DMS53 treated with DMSO at 0.1 percent for 48 hours (cell line): Measurements from ENCODE around the gene HMGCLL1.
A peak's percentile ranks its signal among the peaks of the same experiment; 100 is the strongest.

Experiments
- DNase-seq: peaks from one replicate; lab custom pipeline; 2025; ENCODE audit not compliant: unreplicated experiment; lab: John Stamatoyannopoulos, UW

Gene HMGCLL1

GRCh38 chr6:55578537-55579363 is at the start of gene HMGCLL1:
TSS of gene HMGCLL1 (minus strand) at chr6:55579192. CDS start at chr6:55579055, 137 bp downstream.
- peak; percentile 64 for DNase-seq

GRCh38 chr6:55621993-55622392 is 43.0 kb upstream of the HMGCLL1 start:
- no peak for DNase-seq

- no peak for DNase-seq
Measured at GRCh38 chr6:55621244-55621643, 42.3 kb upstream of the HMGCLL1 start.

GRCh38 chr6:55617272-55617671 is 38.3 kb upstream of the HMGCLL1 start:
- DNase-seq = peak; percentile 56

GRCh38 chr6:55604021-55604420 is 25.0 kb upstream of the HMGCLL1 start:
- no peak for DNase-seq

GRCh38 chr6:55601120-55601519 is 22.1 kb upstream of the HMGCLL1 start:
- DNase-seq = no peak

- no peak for DNase-seq
Measured at GRCh38 chr6:55594442-55594841, 15.4 kb upstream of the HMGCLL1 start.

GRCh38 chr6:55584654-55585354 is 5.8 kb upstream of the HMGCLL1 start:
- no peak for DNase-seq

GRCh38 chr6:55576811-55577210 is 2.2 kb downstream of the HMGCLL1 start:
- no peak for DNase-seq

- no peak for DNase-seq
Measured at GRCh38 chr6:55574556-55574955, 4.4 kb downstream of the HMGCLL1 start.

GRCh38 chr6:55569638-55570037 is 9.4 kb downstream of the HMGCLL1 start:
- DNase-seq = no peak

GRCh38 chr6:55568808-55569439 is 10.1 kb downstream of the HMGCLL1 start:
- DNase-seq = no peak

- no peak for DNase-seq
Measured at GRCh38 chr6:55567558-55567957, 11.4 kb downstream of the HMGCLL1 start.

GRCh38 chr6:55566036-55566710 is 12.8 kb downstream of the HMGCLL1 start:
- no peak for DNase-seq

GRCh38 chr6:55562318-55562717 is 16.7 kb downstream of the HMGCLL1 start:
- DNase-seq = no peak

GRCh38 chr6:55560290-55560885 is 18.6 kb downstream of the HMGCLL1 start:
- no peak for DNase-seq

- no peak for DNase-seq
Measured at GRCh38 chr6:55557146-55557545, 21.8 kb downstream of the HMGCLL1 start.

GRCh38 chr6:55545791-55546190 is 33.2 kb downstream of the HMGCLL1 start:
- no peak for DNase-seq

- DNase-seq = no peak
Measured at GRCh38 chr6:55543633-55544309, 35.2 kb downstream of the HMGCLL1 start.

GRCh38 chr6:55541024-55541423 is 38.0 kb downstream of the HMGCLL1 start:
- DNase-seq = no peak
